BLaER1 treated with 17β-estradiol and CSF1 and Interleukin-3, amounts not matched to agents 10 nM and 100 nM (cell line): Measurements from ENCODE around the gene ELF1.
A peak's percentile ranks its signal among the peaks of the same experiment; 100 is the strongest.
"Not testable (repeated sequence)": the region's sequence is repeated elsewhere in the genome, so short reads cannot be mapped to it uniquely, and the experiment has no call there.

Experiments used
- H3K27ac ChIP-seq, 11 experiments: shearing (Covaris generic); formaldehyde crosslinking; 2 replicates each; pipeline ENCODE4 v1.8.1; 2022
- H3K27me3 ChIP-seq, 11 experiments: shearing (Covaris generic); formaldehyde crosslinking; 2 replicates each; pipeline ENCODE4 v1.8.1; 2022
- H3K36me3 ChIP-seq, 11 experiments: shearing (Covaris generic); formaldehyde crosslinking; 2 replicates each; pipeline ENCODE4 v1.8.1; 2022
- H3K4me1 ChIP-seq, 10 experiments: shearing (Covaris generic); formaldehyde crosslinking; 2 replicates each; pipeline ENCODE4 v1.8.1; 2022
- H3K4me2 ChIP-seq, 11 experiments: shearing (Covaris generic); formaldehyde crosslinking; 2 replicates each; pipeline ENCODE4 v1.8.1; 2022
- H3K4me3 ChIP-seq, 10 experiments: shearing (Covaris generic); formaldehyde crosslinking; 2 replicates each; pipeline ENCODE4 v1.8.1; 2022
- H3K9ac ChIP-seq, 11 experiments: shearing (Covaris generic); formaldehyde crosslinking; 2 replicates each; pipeline ENCODE4 v1.8.1; 2022
- H3K9me3 ChIP-seq, 11 experiments: shearing (Covaris generic); formaldehyde crosslinking; replicated peaks in 1 of 11; 2 replicates each; pipeline ENCODE4 v1.8.1; 2022
- H4K20me1 ChIP-seq, 11 experiments: shearing (Covaris generic); formaldehyde crosslinking; 2 replicates each; pipeline ENCODE4 v1.8.1; 2022
- Cebpa-rat ChIP-seq, 11 experiments: shearing (Covaris generic); IDR thresholded peaks; 2 replicates each; pipeline ENCODE4 v1.8.1; 2022

ELF1 gene

DNA sequence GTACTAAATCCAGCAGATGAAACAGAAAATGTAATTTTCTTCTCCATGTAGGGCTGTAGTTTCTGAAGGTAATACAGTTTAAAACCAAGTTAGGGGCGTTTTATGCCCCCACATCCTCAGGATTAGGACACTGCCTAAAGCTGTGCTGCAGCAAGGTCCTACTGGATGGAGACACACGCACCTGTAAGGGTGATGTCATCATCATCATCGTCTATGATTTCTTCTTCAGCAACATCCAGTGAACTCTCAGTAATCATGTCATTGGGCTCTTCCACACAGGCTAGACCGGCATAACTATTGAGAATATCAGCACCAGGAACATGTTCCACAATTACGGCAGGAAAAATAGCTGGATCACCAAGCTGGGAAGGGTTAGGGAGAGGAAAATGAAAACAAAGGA lies 60.5 kb downstream of the ELF1 start:
- H4K20me1 ChIP-seq, result peaks cover 17 to 79% (median 70%) of the 10 kb centered on the region in 11 experiments
- peaks cover 25 to 50% (median 34%) of the 10 kb centered on the region in 10 experiments for H3K4me1 ChIP-seq
- no peaks in the 10 kb centered on the region for H3K27me3 ChIP-seq
- peaks cover 0 to 16% (median 7%) of the 10 kb centered on the region in 11 experiments; a peak in 9 of 22 replicates for H3K9me3 ChIP-seq
- TF ChIP-seq Cebpa-rat (IDR thresholded peaks at IDR 0.05), result no peak
- no peak overlapping the region for H3K4me3 ChIP-seq
- H3K27ac ChIP-seq, result no peak overlapping the region; a peak in 1 of 22 replicates
- H3K36me3 ChIP-seq, result peaks cover 41 to 80% (median 59%) of the 10 kb centered on the region in 11 experiments
- no peak overlapping the region; a peak in 1 of 22 replicates for H3K4me2 ChIP-seq
- H3K9ac ChIP-seq, result no peak overlapping the region

DNA sequence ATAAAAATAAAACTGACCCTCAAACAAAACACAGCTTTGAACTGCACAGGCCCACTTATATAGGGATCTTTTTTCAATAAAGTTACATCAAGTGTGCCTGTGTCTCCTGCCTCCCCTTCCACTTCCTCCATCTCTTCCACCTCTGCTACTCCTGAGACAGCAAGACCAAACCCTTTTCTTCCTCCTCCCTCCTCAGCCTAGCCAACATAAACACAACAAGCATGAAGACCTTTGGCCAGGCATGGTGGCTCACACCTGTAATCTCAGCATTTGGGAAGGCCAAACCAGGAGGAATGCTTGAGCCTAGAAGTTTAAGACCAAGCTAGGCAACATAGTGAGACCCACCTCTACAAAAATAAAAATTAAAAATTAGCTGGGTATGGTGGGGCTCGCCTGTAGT lies 72.6 kb downstream of the ELF1 start:
- peak overlapping the region in 2 of 11 experiments; percentile 1 to 15; a peak in 1 of 22 replicates for H3K27ac ChIP-seq
- TF ChIP-seq Cebpa-rat (IDR thresholded peaks at IDR 0.05), result no peak
- peaks cover 88 to 100% (median 99%) of the 10 kb centered on the region in 11 experiments for H4K20me1 ChIP-seq
- H3K4me2 ChIP-seq, result no peak overlapping the region
- H3K9me3 ChIP-seq, result no peaks in the 10 kb centered on the region
- H3K4me1 ChIP-seq, result peaks cover 0 to 16% (median 0%) of the 10 kb centered on the region in 10 experiments; a peak in 3 of 20 replicates
- H3K27me3 ChIP-seq, result no peaks in the 10 kb centered on the region
- H3K36me3 ChIP-seq, result peaks cover 99 to 100% (median 100%) of the 10 kb centered on the region in 11 experiments
- no peak overlapping the region for H3K9ac ChIP-seq
- H3K4me3 ChIP-seq, result no peak overlapping the region

DNA sequence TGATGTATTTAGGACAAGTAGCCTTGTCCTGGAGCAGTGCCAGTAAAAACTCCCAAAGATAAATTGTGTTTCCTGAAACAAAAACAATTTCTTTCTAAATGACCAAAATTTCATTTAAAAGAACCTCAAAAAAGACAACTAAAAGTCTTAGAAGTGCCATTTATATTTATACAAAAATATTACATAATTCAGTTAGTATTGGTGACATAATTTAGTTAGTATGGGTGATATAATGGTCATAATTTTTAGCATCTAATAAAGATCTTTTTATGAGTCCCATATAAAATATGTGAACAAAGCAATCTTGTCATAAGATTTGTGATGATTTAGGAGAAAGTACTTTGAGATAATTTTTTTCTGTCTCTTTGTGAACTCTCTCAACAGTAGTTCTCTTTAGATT lies 76.0 kb downstream of the ELF1 start:
- H3K27me3 ChIP-seq, result no peaks in the 10 kb centered on the region
- no peak overlapping the region for H3K4me3 ChIP-seq
- no peak overlapping the region for H3K27ac ChIP-seq
- no peak overlapping the region for H3K4me2 ChIP-seq
- peaks cover 0 to 16% (median 0%) of the 10 kb centered on the region in 10 experiments; a peak in 3 of 20 replicates for H3K4me1 ChIP-seq
- H4K20me1 ChIP-seq, result peaks cover 85 to 100% (median 99%) of the 10 kb centered on the region in 11 experiments
- TF ChIP-seq Cebpa-rat (IDR thresholded peaks at IDR 0.05), result no peak
- H3K9ac ChIP-seq, result no peak overlapping the region
- no peaks in the 10 kb centered on the region for H3K9me3 ChIP-seq
- peaks cover 99 to 100% (median 100%) of the 10 kb centered on the region in 11 experiments for H3K36me3 ChIP-seq

DNA sequence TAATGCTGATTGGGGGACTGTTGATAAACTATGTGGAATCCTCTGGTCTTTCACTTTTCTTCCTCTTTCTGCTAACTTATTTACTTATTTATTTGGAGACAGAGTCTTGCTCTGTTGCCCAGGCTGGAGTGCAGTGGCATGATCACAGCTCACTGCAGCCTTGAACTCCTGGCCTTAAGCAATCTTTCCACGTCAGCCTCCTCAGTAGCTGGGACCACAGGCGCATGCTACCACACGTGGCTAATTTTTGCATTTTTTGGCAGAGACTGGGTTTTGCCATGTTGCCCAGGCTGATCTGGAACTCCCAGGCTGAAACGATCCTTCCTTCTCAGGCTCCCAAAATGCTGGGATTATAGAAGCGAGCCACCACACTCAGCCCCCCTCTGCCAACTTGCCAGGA lies 77.5 kb downstream of the ELF1 start:
- Histone ChIP-seq H3K27ac (no peak overlapping the region), H4K20me1 (peaks cover 85 to 100% (median 99%) of the 10 kb centered on the region in 11 experiments), H3K4me2 (no peak overlapping the region), H3K27me3 (no peaks in the 10 kb centered on the region), H3K9me3 (no peaks in the 10 kb centered on the region), H3K4me3 (no peak overlapping the region), H3K9ac (no peak overlapping the region), H3K4me1 (peaks cover 0 to 16% (median 0%) of the 10 kb centered on the region in 10 experiments; a peak in 3 of 20 replicates), H3K36me3 (peaks cover 98 to 100% (median 100%) of the 10 kb centered on the region in 11 experiments)
- TF ChIP-seq Cebpa-rat (IDR thresholded peaks at IDR 0.05), result no peak

DNA sequence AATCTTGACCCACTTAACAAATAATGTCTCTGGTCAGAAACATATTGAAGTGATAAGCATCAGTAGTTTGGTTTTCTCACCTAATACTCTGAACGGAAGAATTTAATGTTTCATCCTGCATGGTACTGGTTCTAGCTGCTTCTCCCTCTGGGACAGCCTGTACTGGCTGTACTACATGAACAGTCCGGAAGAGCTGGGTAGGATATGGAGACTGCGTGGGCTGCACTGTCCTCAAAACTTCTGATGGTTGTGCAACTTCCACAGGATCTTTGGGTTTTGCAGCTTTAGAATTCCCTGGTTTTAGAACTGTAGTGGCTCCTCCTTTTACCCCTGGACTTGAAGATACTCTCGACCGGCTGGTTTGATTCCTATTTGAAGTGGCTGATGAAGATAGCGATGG lies 78.3 kb downstream of the ELF1 start:
- H3K4me3 ChIP-seq, result no peak overlapping the region
- H4K20me1 ChIP-seq, result peaks cover 85 to 100% (median 99%) of the 10 kb centered on the region in 11 experiments
- H3K9me3 ChIP-seq, result no peaks in the 10 kb centered on the region
- peaks cover 0 to 16% (median 0%) of the 10 kb centered on the region in 10 experiments; a peak in 3 of 20 replicates for H3K4me1 ChIP-seq
- no peak overlapping the region for H3K4me2 ChIP-seq
- H3K9ac ChIP-seq, result no peak overlapping the region
- no peaks in the 10 kb centered on the region for H3K27me3 ChIP-seq
- no peak overlapping the region for H3K27ac ChIP-seq
- 0 out of 22 replicates have a peak, but pooled peaks of 1 of the 11 experiments have one; percentile 26 for TF ChIP-seq Cebpa-rat (IDR thresholded peaks at IDR 0.05)
- peaks cover 98 to 100% (median 100%) of the 10 kb centered on the region in 11 experiments for H3K36me3 ChIP-seq

DNA sequence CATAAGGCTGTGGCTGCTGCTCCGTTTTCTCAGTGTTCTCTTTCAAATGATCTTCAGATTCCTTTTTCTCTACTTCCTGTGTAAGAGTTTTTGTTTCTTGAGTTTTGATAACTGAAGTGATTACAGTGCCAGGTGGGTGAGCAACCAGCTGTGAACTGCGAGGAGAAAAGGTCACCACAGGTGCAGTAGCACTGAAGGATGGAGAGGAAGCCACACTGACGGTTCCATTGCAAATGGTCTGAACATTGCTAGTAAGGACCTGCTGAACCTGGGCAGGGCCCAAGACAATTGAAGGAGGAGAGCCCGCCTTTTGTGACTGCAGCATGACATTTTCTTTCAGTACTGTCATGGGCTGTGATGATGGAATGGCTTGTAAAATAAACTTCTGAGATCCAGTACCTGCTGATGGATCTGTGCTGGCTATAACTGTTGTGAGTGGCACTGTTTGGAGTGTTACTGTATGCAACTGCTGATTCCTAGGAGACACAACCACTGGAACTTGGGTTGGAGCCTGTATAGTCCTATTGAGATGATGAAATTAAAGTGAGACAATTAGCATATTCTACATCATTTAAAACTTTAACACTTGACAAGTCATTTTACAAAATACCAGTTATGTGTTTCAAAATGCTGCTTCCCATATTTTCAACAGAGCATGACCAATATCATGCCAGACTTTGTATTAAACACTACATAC lies 85.5 kb downstream of the ELF1 start:
- Histone ChIP-seq H3K9ac (no peak overlapping the region), H3K9me3 (no peaks in the 10 kb centered on the region), H3K27me3 (no peaks in the 10 kb centered on the region), H3K4me1 (peaks cover 0 to 29% (median 11%) of the 10 kb centered on the region in 10 experiments; a peak in 12 of 20 replicates), H3K4me3 (no peak overlapping the region), H3K36me3 (peaks cover 96 to 100% (median 98%) of the 10 kb centered on the region in 11 experiments), H3K27ac (peak overlapping the region in 1 of 11 experiments; percentile 4; a peak in 2 of 22 replicates), H3K4me2 (peak overlapping the region in 4 of 11 experiments; percentile 6 to 31 (median 12); a peak in 4 of 22 replicates), H4K20me1 (peaks cover 83 to 100% (median 95%) of the 10 kb centered on the region in 11 experiments)
- no peak for TF ChIP-seq Cebpa-rat (IDR thresholded peaks at IDR 0.05)

DNA sequence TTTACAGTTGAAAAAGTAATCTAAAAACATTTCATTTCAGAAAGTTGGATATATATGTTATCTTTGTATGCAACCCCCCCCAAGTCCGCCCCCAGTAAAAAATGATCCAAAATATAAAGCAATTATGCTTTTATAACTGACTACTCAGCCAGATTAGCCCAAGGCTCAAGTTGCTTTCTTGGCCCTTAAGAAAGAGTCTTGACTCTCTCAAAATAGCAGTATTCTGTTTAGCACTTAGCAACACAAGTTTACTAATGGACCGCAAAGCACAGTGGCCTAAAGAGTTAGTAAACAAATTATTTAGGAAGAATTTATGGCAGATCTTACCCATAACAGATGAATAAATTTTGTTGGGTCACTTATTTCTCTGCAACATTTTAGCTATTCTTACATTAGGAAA lies 86.9 kb downstream of the ELF1 start:
- Histone ChIP-seq H4K20me1 (peaks cover 81 to 100% (median 93%) of the 10 kb centered on the region in 11 experiments), H3K4me3 (no peak overlapping the region), H3K27ac (no peak overlapping the region), H3K4me2 (no peak overlapping the region), H3K9me3 (no peaks in the 10 kb centered on the region), H3K27me3 (no peaks in the 10 kb centered on the region), H3K9ac (no peak overlapping the region), H3K36me3 (peaks cover 83 to 100% (median 99%) of the 10 kb centered on the region in 11 experiments), H3K4me1 (peaks cover 0 to 29% (median 11%) of the 10 kb centered on the region in 10 experiments; a peak in 12 of 20 replicates)
- no peak for TF ChIP-seq Cebpa-rat (IDR thresholded peaks at IDR 0.05)

DNA sequence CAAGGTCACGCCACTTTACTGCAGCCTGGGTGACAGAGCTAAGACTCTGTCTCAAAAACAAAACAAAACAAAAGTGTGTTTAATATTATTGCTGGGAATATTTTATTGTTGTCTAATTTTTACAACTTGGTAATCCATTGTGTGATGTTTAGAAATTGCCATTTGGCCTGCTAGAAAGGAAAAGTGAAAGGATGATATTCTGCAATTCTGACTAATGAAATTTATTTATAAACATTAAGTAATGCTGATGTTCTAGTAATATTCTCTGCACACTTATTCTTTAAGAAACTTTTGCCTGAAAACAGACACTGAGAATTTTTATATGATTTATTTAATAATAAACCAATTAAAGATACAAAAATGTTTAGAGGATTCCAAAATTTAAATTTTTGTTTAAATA lies 87.4 kb downstream of the ELF1 start:
- Histone ChIP-seq H3K9me3 (no peaks in the 10 kb centered on the region), H3K4me2 (no peak overlapping the region), H3K4me3 (no peak overlapping the region), H4K20me1 (peaks cover 75 to 99% (median 90%) of the 10 kb centered on the region in 11 experiments), H3K9ac (no peak overlapping the region), H3K27me3 (no peaks in the 10 kb centered on the region), H3K36me3 (peaks cover 78 to 100% (median 95%) of the 10 kb centered on the region in 11 experiments), H3K4me1 (peaks cover 0 to 29% (median 11%) of the 10 kb centered on the region in 10 experiments; a peak in 12 of 20 replicates), H3K27ac (no peak overlapping the region)
- TF ChIP-seq Cebpa-rat (IDR thresholded peaks at IDR 0.05), result no peak

DNA sequence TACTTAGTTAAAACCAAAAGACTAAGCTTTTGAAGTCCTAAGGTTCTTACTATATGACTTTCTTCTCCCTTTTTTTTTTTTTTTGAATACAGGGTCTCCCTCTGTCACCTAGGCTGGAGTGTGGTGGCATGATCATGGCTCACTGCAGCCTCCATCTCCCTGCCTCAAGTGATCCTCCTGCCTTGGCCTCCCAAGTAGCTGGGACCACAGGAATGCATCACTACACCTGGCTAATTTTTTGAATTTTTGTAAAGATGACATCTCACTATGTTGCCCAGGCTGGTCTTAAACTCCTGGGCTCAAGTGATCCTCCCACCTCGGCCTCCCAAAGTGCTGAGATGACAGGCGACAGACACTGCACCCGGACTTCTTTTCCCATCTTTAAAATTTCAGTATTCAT lies 89.2 kb downstream of the ELF1 start:
- not testable (repeated sequence) for H3K27me3 ChIP-seq, H3K27ac ChIP-seq, H3K4me3 ChIP-seq, H3K4me2 ChIP-seq, H3K9ac ChIP-seq, H3K9me3 ChIP-seq
- Histone ChIP-seq H4K20me1 (peaks cover 57 to 96% (median 79%) of the 10 kb centered on the region in 11 experiments; a peak in 20 of 22 replicates), H3K4me1 (peaks cover 0 to 17% (median 7%) of the 10 kb centered on the region in 10 experiments; a peak in 12 of 20 replicates), H3K36me3 (peaks cover 59 to 92% (median 80%) of the 10 kb centered on the region in 11 experiments)
